MCF 10A (cell line): ENCODE data around the gene UEVLD. TPM values are rescaled to one million over a fixed set of nuclear protein-coding genes. Genes with fewer than 3 reads are reported as not detected.

ENCODE experiments used
- total RNA-seq: library from RNA; stranded (reverse); gene quantifications from 2 replicates; pipeline ENCODE4 v1.2.3, GENCODE V29; 2022

UEVLD gene
- total RNA-seq, 1 experiment from 2014 or later: 22.8 TPM

Other genes with a start within 250 kb of the UEVLD start
- gene LDHA, start 194.2 kb downstream of the UEVLD start, total RNA-seq: 516 and 739 TPM in 2 replicates
- gene LDHC, start 176.4 kb downstream of the UEVLD start, total RNA-seq: not detected in 2 replicates
- not detected in 2 replicates for gene LDHAL6A, start 132.9 kb downstream of the UEVLD start, total RNA-seq
- 70.8 and 78.4 TPM in 2 replicates for gene TSG101, start 61.8 kb downstream of the UEVLD start, total RNA-seq
- 2.4 and 4.0 TPM in 2 replicates for gene MISFA, start 11.1 kb upstream of the UEVLD start, total RNA-seq
- gene SPTY2D1, start 45.6 kb upstream of the UEVLD start, total RNA-seq: 26.8 and 30.2 TPM in 2 replicates
- 0.30 and 0.49 TPM in 2 replicates for gene TMEM86A, start 110.0 kb upstream of the UEVLD start, total RNA-seq
- not detected in 2 replicates for gene IGSF22, start 137.5 kb upstream of the UEVLD start, total RNA-seq
- gene PTPN5, start 203.1 kb upstream of the UEVLD start, total RNA-seq: not detected in 2 replicates